OCI-LY7 (cell line): ENCODE results near the gene SERPINA12. TPM values are rescaled to one million over a fixed set of nuclear protein-coding genes. Genes with fewer than 3 reads are reported as not detected.

ENCODE experiments used
- BruUV-seq: library from RNA; stranded (reverse); fragments of 400-500 nt; replicated peaks from 2 replicates; lab custom pipeline; 2021; lab: Mats Ljungman, UMichigan
- CTCF ChIA-PET: fragments of 300-600 bp; sonication (Branson Sonifier 250); formaldehyde crosslinking; loops from one replicate; lab custom pipeline; 2022; ENCODE audit warnings: antibody characterized with exemption; ENCODE audit not compliant: unreplicated experiment; lab: Charles Lee
- POLR2A ChIA-PET: fragments of 300-600 bp; sonication (Branson Sonifier 250); formaldehyde crosslinking; loops from one replicate; lab custom pipeline; 2022; ENCODE audit warnings: antibody characterized with exemption; lab: Charles Lee
- DNase-seq: peaks from one replicate; pipeline ENCODE4 v3.0.0-alpha.2; 2015; ENCODE audit warnings: low spot score
- H2AFZ ChIP-seq: fragments of 200-600 bp; sonication (generic), shearing (Covaris generic); 2 replicates; pipeline ENCODE4 v1.6.1; 2014; ENCODE audit warnings: mild to moderate bottlenecking, antibody characterized with exemption, low read length, moderate library complexity
- H3K27ac ChIP-seq: fragments of 200-600 bp; sonication (generic); 2 replicates; pipeline ENCODE4 v1.5.1; 2014; ENCODE audit warnings: mixed run types, low read depth, mild to moderate bottlenecking, moderate library complexity, low read length, inconsistent platforms; ENCODE audit not compliant: poor library complexity, severe bottlenecking
- H3K36me3 ChIP-seq: fragments of 200-600 bp; sonication (generic); 2 replicates; pipeline ENCODE4 v1.6.1; 2014; ENCODE audit warnings: mild to moderate bottlenecking, antibody characterized with exemption, low read length, moderate library complexity, mixed read lengths; ENCODE audit not compliant: insufficient read depth
- H3K4me1 ChIP-seq: fragments of 200-600 bp; sonication (generic); 2 replicates; pipeline ENCODE4 v1.5.1; 2014; ENCODE audit warnings: mild to moderate bottlenecking, low read length; ENCODE audit not compliant: insufficient read depth, poor library complexity, severe bottlenecking
- H3K4me2 ChIP-seq: fragments of 200-600 bp; sonication (generic); 2 replicates; pipeline ENCODE4 v1.6.1; 2014; ENCODE audit warnings: mild to moderate bottlenecking, low read length
- H3K4me3 ChIP-seq: fragments of 200-600 bp; sonication (generic); 2 replicates; pipeline ENCODE4 v1.5.1; 2014; ENCODE audit warnings: mild to moderate bottlenecking, low read depth, low read length; ENCODE audit not compliant: poor library complexity, severe bottlenecking
- H3K79me2 ChIP-seq: fragments of 200-600 bp; sonication (generic); 2 replicates; pipeline ENCODE4 v1.6.1; 2016; ENCODE audit warnings: low read depth, mild to moderate bottlenecking, low read length, moderate library complexity, mixed read lengths; ENCODE audit not compliant: insufficient read depth
- H3K9me2 ChIP-seq: fragments of 200-600 bp; sonication (generic); 2 replicates; pipeline ENCODE4 v1.6.1; 2016; ENCODE audit warnings: mild to moderate bottlenecking, low read length, mixed read lengths; ENCODE audit not compliant: insufficient read depth
- H3K9me3 ChIP-seq: fragments of 200-600 bp; sonication (generic); 2 replicates; pipeline ENCODE4 v1.6.1; 2014; ENCODE audit warnings: mild to moderate bottlenecking, mixed run types, low read length, mixed read lengths
- H4K20me1 ChIP-seq: fragments of 200-600 bp; sonication (generic); 2 replicates; pipeline ENCODE4 v1.6.1; 2014; ENCODE audit warnings: mild to moderate bottlenecking, antibody characterized with exemption, low read length, moderate library complexity, mixed read lengths; ENCODE audit not compliant: insufficient read depth
- EZH2phosphoT487 ChIP-seq: fragments of 200-600 bp; sonication (generic); IDR thresholded peaks from 2 replicates; pipeline ENCODE4 v1.6.1; 2018; ENCODE audit warnings: low read depth, borderline replicate concordance, mild to moderate bottlenecking, mixed run types, antibody characterized with exemption, low read length, moderate library complexity, mixed read lengths
- intact Hi-C: fragments of 100-400 bp; cut with micrococcal nuclease; formaldehyde crosslinking; loops from one replicate; pipeline ENCODE4 v1.10.0; 2022; ENCODE audit not compliant: unreplicated experiment
- total RNA-seq, 2 experiments: library from RNA; depleted of rRNA in 1 of 2; stranded (reverse); fragments of >200 nt in 1 of 2; shearing (Covaris generic) in 1 of 2; gene quantifications; 2 replicates each; pipeline ENCODE4 v1.2.3, GENCODE V29; 2014 to 2022
- TF ChIP-seq, protein P1 (sequence below): fragments of 200-600 bp; sonication (generic); conservative IDR thresholded peaks from 2 replicates; pipeline ENCODE4 v1.5.1; 2014; ENCODE audit warnings: mild to moderate bottlenecking, antibody characterized with exemption, low read length, moderate library complexity, mixed read lengths

Gene SERPINA12
- total RNA-seq, 2 experiments from 2014 or later = not detected

DNA sequence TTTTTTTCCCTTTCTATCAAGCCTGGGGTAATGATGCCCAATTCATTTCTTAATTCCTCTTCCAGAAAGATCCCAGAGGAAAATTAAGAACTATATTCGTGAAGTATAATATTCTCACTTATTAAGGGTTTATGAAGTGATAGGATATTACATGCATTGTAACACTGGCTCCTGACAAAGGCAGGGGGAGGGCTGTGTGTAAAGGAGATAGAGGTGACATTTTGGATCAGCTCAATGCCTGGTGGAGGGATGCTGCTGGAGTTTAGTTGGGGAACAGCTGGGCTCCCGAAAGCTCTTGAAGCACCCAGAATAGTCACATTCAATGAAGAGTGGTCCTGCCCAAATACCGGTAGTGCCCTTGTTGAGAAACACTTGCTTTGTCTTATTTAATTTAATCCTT lies 57.4 kb downstream of the SERPINA12 start:
- ChIA-PET POLR2A (no interaction called here), CTCF (no interaction called here)
- TF ChIP-seq, protein P1, sequence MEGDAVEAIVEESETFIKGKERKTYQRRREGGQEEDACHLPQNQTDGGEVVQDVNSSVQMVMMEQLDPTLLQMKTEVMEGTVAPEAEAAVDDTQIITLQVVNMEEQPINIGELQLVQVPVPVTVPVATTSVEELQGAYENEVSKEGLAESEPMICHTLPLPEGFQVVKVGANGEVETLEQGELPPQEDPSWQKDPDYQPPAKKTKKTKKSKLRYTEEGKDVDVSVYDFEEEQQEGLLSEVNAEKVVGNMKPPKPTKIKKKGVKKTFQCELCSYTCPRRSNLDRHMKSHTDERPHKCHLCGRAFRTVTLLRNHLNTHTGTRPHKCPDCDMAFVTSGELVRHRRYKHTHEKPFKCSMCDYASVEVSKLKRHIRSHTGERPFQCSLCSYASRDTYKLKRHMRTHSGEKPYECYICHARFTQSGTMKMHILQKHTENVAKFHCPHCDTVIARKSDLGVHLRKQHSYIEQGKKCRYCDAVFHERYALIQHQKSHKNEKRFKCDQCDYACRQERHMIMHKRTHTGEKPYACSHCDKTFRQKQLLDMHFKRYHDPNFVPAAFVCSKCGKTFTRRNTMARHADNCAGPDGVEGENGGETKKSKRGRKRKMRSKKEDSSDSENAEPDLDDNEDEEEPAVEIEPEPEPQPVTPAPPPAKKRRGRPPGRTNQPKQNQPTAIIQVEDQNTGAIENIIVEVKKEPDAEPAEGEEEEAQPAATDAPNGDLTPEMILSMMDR = no peak
- TF ChIP-seq EZH2phosphoT487 = no peak
- H3K36me3 ChIP-seq = no peaks in the 10 kb centered on the region
- H3K9me2 ChIP-seq = no peaks in the 10 kb centered on the region
- H3K4me1 ChIP-seq = no peaks in the 10 kb centered on the region
- BruUV-seq = no TSS peak
- H3K9me3 ChIP-seq = no peaks in the 10 kb centered on the region
- H4K20me1 ChIP-seq = no peaks in the 10 kb centered on the region
- H3K4me3 ChIP-seq = no peak overlapping the region
- no peak overlapping the region for H2AFZ ChIP-seq
- H3K79me2 ChIP-seq = no peaks in the 10 kb centered on the region
- no peak overlapping the region for H3K27ac ChIP-seq
- DNase-seq = no peak
- no peak overlapping the region for H3K4me2 ChIP-seq
- intact Hi-C loops = no loop called here

GRCh38 chr14:94451091-94451771 lies 58.0 kb downstream of the SERPINA12 start:
- Histone ChIP-seq H3K4me1 (no peaks in the 10 kb centered on the region), H3K4me3 (no peak overlapping the region), H3K4me2 (no peak overlapping the region), H3K9me2 (no peaks in the 10 kb centered on the region), H3K9me3 (no peaks in the 10 kb centered on the region), H3K79me2 (no peaks in the 10 kb centered on the region), H2AFZ (no peak overlapping the region), H4K20me1 (no peaks in the 10 kb centered on the region), H3K36me3 (no peaks in the 10 kb centered on the region), H3K27ac (no peak overlapping the region)
- intact Hi-C loops = no loop called here
- TF ChIP-seq, protein P1 = no peak
- TF ChIP-seq EZH2phosphoT487 = no peak
- no peak for DNase-seq
- ChIA-PET POLR2A (no interaction called here), CTCF (no interaction called here)
- no TSS peak for BruUV-seq

DNA sequence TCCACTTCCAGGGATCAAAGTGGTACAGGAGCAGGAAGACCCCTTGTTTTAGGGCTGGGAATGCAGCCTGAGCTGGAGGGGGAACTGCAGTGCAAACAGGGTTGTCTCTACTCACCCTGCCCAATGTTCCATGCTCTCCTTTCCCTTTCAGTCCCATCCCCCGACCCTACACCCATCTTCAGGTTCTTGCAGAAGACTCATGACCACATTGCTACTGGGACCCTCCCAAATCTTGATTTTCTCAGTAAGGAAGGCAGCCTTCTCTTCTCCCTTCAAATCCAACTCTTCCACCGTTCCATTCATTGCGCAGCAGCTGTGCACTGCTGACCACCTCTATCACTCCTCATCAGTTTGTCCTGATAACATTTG lies 58.6 kb downstream of the SERPINA12 start:
- no peaks in the 10 kb centered on the region for H3K9me3 ChIP-seq
- ChIA-PET CTCF (no interaction called here), POLR2A (no interaction called here)
- no peaks in the 10 kb centered on the region for H4K20me1 ChIP-seq
- intact Hi-C loops = no loop called here
- TF ChIP-seq, protein P1 = no peak
- no peak for TF ChIP-seq EZH2phosphoT487
- no peak overlapping the region for H3K4me2 ChIP-seq
- no peak for DNase-seq
- no peak overlapping the region for H3K4me3 ChIP-seq
- no peaks in the 10 kb centered on the region for H3K79me2 ChIP-seq
- no peak overlapping the region for H2AFZ ChIP-seq
- no peaks in the 10 kb centered on the region for H3K9me2 ChIP-seq
- H3K27ac ChIP-seq = no peak overlapping the region
- H3K36me3 ChIP-seq = no peaks in the 10 kb centered on the region
- no peaks in the 10 kb centered on the region for H3K4me1 ChIP-seq
- no TSS peak for BruUV-seq
